Medulla oblongata (tissue), 1 donor: ENCODE measurements around the gene PEAK3.
A peak's percentile ranks its signal among the peaks of the same experiment; 100 is the strongest.

Experiments
- DNase-seq: peaks from one replicate; pipeline ENCODE4 v3.0.0-alpha.2; 2015; ENCODE audit errors: extremely low spot score

Gene PEAK3

GRCh38 chr19:2315818-2316353, 33.9 kb upstream of the PEAK3 start:
- DNase-seq: peak; percentile 89

GRCh38 chr19:2315121-2315817, 33.3 kb upstream of the PEAK3 start:
- DNase-seq: no peak

GRCh38 chr19:2312820-2313501, 31.0 kb upstream of the PEAK3 start:
- no peak for DNase-seq

- no peak for DNase-seq
Observed at GRCh38 chr19:2311093-2311492, 29.1 kb upstream of the PEAK3 start.

GRCh38 chr19:2309734-2310362, 27.9 kb upstream of the PEAK3 start:
- DNase-seq: peak; percentile 57

GRCh38 chr19:2308114-2308556, 26.2 kb upstream of the PEAK3 start, which contains the start of gene LINGO3:
Gene LINGO3 (minus strand): TSS chr19:2308154. CDS start chr19:2291776, 16,378 bp downstream.
- DNase-seq: no peak

GRCh38 chr19:2307518-2308012, 25.6 kb upstream of the PEAK3 start:
- DNase-seq: no peak

GRCh38 chr19:2306971-2307370, 25.0 kb upstream of the PEAK3 start:
- DNase-seq: no peak

- no peak for DNase-seq
Observed at GRCh38 chr19:2306281-2306806, 24.4 kb upstream of the PEAK3 start.

- no peak for DNase-seq
Observed at GRCh38 chr19:2305452-2306280, 23.7 kb upstream of the PEAK3 start.

- DNase-seq: no peak
Observed at GRCh38 chr19:2303211-2303798, 21.3 kb upstream of the PEAK3 start.

GRCh38 chr19:2302319-2303210, 20.6 kb upstream of the PEAK3 start:
- peak; percentile 31 for DNase-seq

- DNase-seq: no peak
Observed at GRCh38 chr19:2300533-2300932, 18.6 kb upstream of the PEAK3 start.

GRCh38 chr19:2296141-2296540, 14.2 kb upstream of the PEAK3 start:
- DNase-seq: no peak

GRCh38 chr19:2294687-2295335, 12.8 kb upstream of the PEAK3 start:
- DNase-seq: peak; percentile 76

- no peak for DNase-seq
Observed at GRCh38 chr19:2291185-2291751, 9.3 kb upstream of the PEAK3 start.

- DNase-seq: no peak
Observed at GRCh38 chr19:2290441-2291184, 8.6 kb upstream of the PEAK3 start.
